Fibroblast of lung (primary cell): ENCODE measurements around the gene KASH5.

Source experiments
- CTCF ChIP-seq, 2 donors: IDR thresholded peaks in 1 of 2; conservative IDR thresholded peaks in 1 of 2; 1 replicate in 1 of 2; 2 replicates in 1 of 2; pipeline ENCODE4 v1.5.1; 2011 to 2012; ENCODE audit warnings: low read length in 2 of 2, control low read depth in 1 of 2, inconsistent platforms in 1 of 2, low read depth in 1 of 2, mild to moderate bottlenecking in 1 of 2
- EZH2 ChIP-seq: IDR thresholded peaks from 2 replicates; pipeline ENCODE4 v1.5.1; 2012; ENCODE audit warnings: low read length, control low read depth, mild to moderate bottlenecking; ENCODE audit errors: missing control alignments

GRCh38 chr19:49398931-49399330 lies 10.9 kb downstream of the KASH5 start:
- TF ChIP-seq CTCF (conservative IDR thresholded peaks at IDR 0.05 in 1 of 2, IDR thresholded peaks at IDR 0.05 in 1 of 2; ENCODE audit: low read depth in 1 of 2, low read length in 2 of 2) (no peak), EZH2 (no peak)
